Cardiac fibroblast (primary cell): ENCODE measurements around the gene TXNRD2.
A peak's percentile ranks its signal among the peaks of the same experiment; 100 is the strongest.

Source experiments
- DNase-seq, 2 donors: peaks; one replicate each; pipeline versions ENCODE4 v3.0.0 to v3.0.0-alpha.2; 2010; ENCODE audit warnings: low read depth in 2 of 2
- H3K4me3 ChIP-seq, 2 donors: replicated peaks in 1 of 2; 1 replicate in 1 of 2; 2 replicates in 1 of 2; pipeline ENCODE4 v1.5.1; 2011; ENCODE audit warnings: low read depth in 2 of 2, low read length in 2 of 2, mild to moderate bottlenecking in 2 of 2, moderate library complexity in 1 of 2
- TF ChIP-seq, protein P1 (sequence below): IDR thresholded peaks from one replicate; pipeline ENCODE4 v1.5.1; 2011; ENCODE audit warnings: low read depth, mild to moderate bottlenecking, low read length, inconsistent platforms

Gene TXNRD2

DNA sequence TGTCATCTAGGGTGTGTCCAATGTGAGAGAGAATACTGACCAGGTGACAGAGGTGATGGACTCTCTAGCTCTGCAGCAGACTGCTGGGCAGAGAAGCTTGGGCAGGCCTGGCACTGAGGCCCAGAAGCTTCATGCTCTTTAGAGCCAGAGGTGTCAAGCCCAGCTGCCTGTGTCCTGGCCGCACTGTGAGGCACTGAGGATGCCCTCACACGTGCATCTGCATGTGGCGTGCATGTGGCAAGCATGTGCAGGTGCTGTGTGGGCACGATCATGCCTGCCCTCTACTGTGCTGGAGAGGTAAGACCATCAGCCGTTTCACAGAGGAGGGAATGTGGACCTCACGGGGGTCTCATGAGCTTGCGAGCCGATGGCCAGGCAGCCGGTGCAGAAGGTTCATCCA lies 15.8 kb upstream of the TXNRD2 start:
- DNase-seq = no peak
- no peak overlapping the region for H3K4me3 ChIP-seq
- TF ChIP-seq, protein P1, sequence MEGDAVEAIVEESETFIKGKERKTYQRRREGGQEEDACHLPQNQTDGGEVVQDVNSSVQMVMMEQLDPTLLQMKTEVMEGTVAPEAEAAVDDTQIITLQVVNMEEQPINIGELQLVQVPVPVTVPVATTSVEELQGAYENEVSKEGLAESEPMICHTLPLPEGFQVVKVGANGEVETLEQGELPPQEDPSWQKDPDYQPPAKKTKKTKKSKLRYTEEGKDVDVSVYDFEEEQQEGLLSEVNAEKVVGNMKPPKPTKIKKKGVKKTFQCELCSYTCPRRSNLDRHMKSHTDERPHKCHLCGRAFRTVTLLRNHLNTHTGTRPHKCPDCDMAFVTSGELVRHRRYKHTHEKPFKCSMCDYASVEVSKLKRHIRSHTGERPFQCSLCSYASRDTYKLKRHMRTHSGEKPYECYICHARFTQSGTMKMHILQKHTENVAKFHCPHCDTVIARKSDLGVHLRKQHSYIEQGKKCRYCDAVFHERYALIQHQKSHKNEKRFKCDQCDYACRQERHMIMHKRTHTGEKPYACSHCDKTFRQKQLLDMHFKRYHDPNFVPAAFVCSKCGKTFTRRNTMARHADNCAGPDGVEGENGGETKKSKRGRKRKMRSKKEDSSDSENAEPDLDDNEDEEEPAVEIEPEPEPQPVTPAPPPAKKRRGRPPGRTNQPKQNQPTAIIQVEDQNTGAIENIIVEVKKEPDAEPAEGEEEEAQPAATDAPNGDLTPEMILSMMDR = no peak

DNA sequence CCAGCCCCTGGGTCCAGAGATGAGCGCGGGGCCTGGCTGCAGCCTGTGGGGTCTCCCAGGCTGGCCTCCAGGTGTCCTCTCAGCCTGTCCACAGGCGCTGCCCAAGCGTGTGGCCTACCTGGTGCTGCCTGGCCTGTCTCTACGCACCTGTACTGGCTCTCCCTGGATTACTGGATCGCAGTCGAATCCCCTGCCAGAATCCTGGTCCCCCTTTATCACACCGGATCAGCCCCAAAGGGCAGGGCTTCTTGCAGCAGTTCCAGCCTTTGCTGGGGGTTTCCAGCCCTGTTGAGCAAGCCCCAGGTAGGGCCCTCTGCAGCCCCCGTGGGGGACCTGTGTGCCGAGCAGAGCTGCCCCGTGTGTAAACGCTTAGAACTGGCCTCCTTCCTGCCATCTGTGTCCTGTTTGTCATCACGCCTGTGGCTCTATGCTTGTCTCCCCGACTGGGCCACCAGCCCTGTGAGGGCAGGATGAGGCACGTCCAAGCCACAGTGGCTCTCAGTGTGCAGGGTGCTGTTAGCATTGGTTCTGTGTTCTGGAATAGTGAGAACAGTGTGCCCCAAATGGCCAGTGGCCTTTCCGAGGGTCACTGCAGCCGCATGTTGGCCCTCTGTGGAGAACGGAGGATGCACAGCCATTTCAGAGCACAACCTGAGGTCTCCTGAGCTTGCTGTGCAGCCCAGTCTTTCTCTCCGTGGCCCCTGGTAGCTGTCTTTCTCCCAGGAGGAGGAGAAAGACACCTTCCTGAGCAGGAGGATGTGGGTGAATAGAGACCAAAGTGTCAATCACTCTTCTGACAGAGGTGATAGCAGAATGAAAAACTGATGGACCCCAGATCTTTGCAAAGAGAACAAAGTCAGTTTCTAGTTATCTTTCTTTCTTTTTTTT lies 13.9 kb upstream of the TXNRD2 start:
- H3K4me3 ChIP-seq = no peak overlapping the region
- no peak for DNase-seq
- TF ChIP-seq, protein P1 = no peak

DNA sequence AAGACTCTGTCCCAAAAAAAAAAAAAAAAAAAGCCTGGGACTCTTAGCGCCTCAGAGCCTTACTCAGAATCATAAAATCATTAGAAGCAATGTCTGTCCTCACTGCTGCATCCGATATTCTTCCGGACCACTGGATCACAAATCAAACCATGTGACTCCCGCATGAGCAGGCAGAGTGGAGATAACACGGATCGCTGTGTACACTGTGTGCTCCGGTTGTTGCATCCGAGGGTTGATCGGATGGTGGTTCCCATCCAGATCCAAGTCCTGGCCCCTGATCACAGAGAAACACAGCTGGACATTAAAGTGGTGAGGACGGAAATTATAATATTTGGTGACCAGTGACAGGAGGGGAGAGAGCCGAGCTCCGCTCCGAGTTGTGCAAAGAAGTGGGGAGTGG lies 9.7 kb upstream of the TXNRD2 start:
- no peak overlapping the region for H3K4me3 ChIP-seq
- TF ChIP-seq, protein P1 = no peak
- no peak for DNase-seq

DNA sequence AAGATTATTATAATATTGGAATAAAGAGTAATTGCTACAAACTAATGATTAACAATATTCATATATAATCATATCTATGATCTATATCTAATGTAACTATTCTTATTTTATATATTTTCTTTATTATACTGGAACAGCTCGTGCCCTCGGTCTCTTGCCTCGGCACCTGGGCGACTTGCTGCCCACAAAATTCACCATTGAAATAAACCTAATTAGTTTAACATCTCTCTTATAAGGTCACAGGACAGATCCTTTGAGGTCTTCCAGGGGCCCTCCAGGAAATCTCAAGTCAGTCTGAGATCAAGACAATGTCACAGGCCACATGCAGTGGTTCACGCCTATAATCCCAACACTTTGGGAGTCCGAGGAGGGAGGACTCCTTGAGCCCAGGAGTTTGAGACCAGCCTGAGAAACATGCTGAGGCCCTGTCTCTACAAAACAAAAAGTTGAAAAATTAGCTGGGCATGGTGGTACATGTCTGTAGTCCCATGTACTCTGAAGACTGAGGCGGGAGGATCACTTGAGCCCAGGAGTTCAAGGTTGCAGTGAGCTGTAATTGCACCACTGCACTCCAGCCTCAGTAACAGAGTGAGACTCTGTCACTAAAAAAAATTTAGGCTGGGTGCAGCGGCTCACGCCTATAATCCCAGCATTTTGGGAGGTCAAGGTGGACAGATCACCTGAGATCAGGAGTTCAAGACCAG lies 6.6 kb upstream of the TXNRD2 start:
- no peak overlapping the region for H3K4me3 ChIP-seq
- TF ChIP-seq, protein P1 = no peak
- no peak for DNase-seq

DNA sequence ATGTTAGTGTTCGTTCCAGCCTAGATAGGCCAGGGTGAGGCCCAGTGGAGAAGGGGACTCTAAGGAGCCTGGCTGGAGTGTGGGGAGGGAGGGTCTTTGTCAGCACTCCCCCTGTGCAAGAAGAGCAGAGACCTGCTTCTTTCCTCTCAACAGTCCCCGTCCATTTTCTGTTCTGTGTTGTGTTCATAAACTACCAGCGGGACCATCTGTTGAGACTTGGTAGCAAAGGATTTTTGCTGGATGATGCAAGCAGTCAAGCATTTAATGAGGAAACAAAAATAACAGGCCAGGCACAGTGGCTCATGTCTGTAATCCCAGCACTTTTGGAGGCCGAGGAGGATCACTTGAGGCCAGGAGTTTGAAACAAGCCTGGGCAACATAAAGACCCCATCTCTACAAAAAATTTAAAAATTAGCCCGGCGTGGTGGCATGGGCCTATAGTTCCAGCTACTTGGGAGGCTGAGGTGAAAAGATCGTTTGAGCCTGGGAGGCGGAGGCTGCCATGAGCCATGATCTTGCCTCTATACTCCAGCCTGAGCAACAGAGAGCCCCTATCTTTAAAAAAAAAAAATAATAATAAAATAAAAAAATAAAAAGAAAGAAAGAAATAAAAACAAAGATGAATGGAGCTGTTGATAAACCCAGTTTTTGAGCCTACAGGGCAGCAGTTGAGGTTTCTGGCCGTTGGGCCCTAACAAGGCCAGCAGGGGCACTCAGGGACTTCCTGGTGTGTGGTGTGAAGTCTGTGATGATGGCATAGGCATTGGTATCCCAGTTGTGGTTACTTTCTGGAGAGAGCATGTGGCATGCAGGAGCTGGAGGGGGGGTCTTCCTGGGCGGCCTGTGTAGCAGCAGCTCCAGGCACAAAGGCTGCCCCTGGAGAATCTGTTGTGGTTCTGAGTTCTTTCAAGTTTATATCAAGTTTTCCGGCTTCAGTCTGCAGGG lies 1.7 kb upstream of the TXNRD2 start:
- peak overlapping the region; percentile 78 to 80 for H3K4me3 ChIP-seq
- DNase-seq = peak; percentile 87 to 95
- TF ChIP-seq, protein P1 = no peak
